Measurements from ENCODE around the gene CRABP1. TPM values are rescaled to one million over a fixed set of nuclear protein-coding genes. Genes with fewer than 3 reads are reported as not detected.

Gene CRABP1
- total RNA-seq: 12.8 and 28.2 TPM in 2 replicates
- 8.7 and 22.9 TPM in 2 replicates for polyA plus RNA-seq

DNA sequence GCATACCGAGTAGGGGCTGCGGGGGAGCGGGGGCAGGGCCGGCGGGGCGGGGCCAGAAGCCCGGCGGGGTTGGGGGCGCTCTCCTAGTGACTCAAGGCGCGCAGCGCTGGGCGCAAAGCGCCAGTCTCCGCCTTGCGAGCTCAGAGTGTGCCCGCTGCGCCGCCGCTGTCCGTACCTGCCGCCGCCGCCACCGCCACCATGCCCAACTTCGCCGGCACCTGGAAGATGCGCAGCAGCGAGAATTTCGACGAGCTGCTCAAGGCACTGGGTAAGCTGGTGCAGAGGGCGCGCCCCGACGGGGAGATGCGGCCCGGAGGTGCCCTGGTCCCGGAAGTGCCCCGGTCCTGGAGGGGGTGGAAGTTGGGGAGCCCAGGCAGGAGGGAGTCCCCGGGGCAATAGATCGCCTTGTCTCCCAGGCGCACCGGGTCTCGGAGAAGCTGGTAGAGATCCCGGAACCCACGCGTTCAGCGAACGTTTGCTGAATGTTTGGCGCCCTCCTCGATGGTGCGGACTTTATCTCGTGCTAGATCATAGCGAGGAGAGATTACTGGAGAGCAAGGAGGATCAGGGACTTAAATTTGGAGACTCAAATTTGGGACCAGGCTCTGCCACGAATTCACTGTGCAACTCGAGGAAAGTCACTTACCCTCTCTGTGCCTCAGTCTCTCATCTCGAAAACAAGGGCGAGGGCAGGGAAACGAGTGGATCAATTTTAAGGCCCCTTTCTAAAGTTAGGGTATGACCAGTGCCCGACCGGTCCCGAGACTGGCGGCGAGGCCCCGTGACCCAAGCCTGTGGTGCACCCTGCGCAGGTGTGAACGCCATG lies at the start of gene CRABP1:
Gene CRABP1 (plus strand): TSS at position 123 of the 826 bp plus-strand sequence. CDS start 76 bp downstream, at position 199.
- peak in 1 of 2 donors; percentile 59 for DNase-seq (ENCODE audit: low read depth in 1 of 2, low spot score in 1 of 2)
- no peak within 1 kb of the TSS for H3K27ac ChIP-seq
- H3K36me3 ChIP-seq: no peaks in the 10 kb centered on the region
- peaks cover 7% of the 10 kb centered on the region for H3K4me1 ChIP-seq (ENCODE audit: low read depth)
- H3K4me3 ChIP-seq: peak within 1 kb of the TSS; percentile 31
- peaks cover 61% of the 10 kb centered on the region for H3K27me3 ChIP-seq
- TF ChIP-seq, protein P1, sequence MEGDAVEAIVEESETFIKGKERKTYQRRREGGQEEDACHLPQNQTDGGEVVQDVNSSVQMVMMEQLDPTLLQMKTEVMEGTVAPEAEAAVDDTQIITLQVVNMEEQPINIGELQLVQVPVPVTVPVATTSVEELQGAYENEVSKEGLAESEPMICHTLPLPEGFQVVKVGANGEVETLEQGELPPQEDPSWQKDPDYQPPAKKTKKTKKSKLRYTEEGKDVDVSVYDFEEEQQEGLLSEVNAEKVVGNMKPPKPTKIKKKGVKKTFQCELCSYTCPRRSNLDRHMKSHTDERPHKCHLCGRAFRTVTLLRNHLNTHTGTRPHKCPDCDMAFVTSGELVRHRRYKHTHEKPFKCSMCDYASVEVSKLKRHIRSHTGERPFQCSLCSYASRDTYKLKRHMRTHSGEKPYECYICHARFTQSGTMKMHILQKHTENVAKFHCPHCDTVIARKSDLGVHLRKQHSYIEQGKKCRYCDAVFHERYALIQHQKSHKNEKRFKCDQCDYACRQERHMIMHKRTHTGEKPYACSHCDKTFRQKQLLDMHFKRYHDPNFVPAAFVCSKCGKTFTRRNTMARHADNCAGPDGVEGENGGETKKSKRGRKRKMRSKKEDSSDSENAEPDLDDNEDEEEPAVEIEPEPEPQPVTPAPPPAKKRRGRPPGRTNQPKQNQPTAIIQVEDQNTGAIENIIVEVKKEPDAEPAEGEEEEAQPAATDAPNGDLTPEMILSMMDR (IDR thresholded peaks at IDR 0.05; ENCODE audit: low read depth, low read length): no peak
- H3K9me3 ChIP-seq (ENCODE audit: low read depth): no peaks in the 10 kb centered on the region

DNA sequence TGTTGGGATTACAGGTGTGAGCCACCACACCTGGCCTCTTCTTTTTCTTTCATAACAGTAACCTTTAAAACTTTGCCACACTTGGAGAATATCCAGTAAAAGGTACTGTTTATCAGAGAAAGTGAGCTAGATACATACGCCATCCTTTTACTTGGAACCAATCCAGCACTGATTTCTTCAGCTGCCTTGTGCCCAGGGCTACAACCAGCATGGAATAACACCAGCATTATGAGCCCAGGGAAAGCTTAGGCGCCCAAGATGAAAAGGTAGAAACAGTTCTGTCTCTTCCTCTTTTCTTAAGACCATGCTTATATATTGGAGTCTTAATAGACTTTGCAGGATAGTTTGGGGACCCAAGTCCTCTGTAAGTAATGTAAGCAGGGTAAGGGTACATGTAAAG lies 49.1 kb upstream of the CRABP1 start:
- no peaks in the 10 kb centered on the region for H3K27me3 ChIP-seq
- DNase-seq (ENCODE audit: low read depth in 1 of 2, low spot score in 1 of 2): no peak
- no peaks in the 10 kb centered on the region for H3K9me3 ChIP-seq (ENCODE audit: low read depth)
- no peak overlapping the region for H3K27ac ChIP-seq
- H3K4me3 ChIP-seq: no peak overlapping the region
- H3K36me3 ChIP-seq: peaks cover 29% of the 10 kb centered on the region
- TF ChIP-seq, protein P1 (IDR thresholded peaks at IDR 0.05; ENCODE audit: low read depth, low read length): no peak
- no peaks in the 10 kb centered on the region for H3K4me1 ChIP-seq (ENCODE audit: low read depth)

DNA sequence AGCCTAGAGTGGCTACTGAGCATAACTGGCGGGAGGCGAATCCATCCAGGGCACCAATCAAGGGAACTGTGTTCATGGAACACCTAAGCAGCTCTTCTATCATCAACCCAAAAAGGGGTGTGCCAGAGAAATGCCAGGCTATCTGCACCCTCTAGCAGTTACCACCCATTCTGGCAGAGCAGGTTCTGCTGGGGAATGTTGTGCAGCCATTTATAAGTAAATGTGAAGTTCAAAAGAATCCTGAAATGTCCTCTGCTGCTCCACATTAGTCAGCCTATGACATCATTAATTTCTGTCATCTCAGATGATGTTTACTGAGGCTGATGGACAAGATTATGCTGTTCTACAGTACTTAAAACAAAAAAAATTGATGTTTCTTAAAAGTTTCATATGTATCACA lies 48.5 kb upstream of the CRABP1 start:
- DNase-seq (ENCODE audit: low read depth in 1 of 2, low spot score in 1 of 2): no peak
- Histone ChIP-seq H3K36me3 (peaks cover 22% of the 10 kb centered on the region), H3K4me1 (ENCODE audit: low read depth) (no peaks in the 10 kb centered on the region)

DNA sequence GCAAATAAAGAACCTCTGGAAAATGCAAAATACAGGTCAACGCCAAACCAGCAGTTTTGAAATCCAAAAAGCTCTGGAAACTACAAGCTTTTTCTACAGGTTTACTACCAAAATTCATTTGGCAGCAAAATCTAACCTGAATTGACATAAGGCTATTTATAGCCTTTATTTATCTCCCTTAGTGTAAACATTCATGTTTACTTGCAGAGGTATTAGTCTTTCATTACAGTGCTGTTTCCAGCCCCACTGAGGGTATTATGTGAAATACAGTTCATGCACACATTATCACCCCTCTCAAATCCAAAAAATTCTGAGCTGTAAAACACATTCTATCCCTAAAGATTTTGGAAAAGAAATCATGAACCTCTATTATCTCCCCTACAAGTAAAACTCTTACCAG lies 47.9 kb upstream of the CRABP1 start:
- H3K27me3 ChIP-seq: no peaks in the 10 kb centered on the region
- TF ChIP-seq, protein P1 (IDR thresholded peaks at IDR 0.05; ENCODE audit: low read depth, low read length): no peak
- no peak for DNase-seq (ENCODE audit: low read depth in 1 of 2, low spot score in 1 of 2)
- peaks cover 22% of the 10 kb centered on the region for H3K36me3 ChIP-seq
- no peaks in the 10 kb centered on the region for H3K9me3 ChIP-seq (ENCODE audit: low read depth)
- H3K27ac ChIP-seq: no peak overlapping the region
- no peaks in the 10 kb centered on the region for H3K4me1 ChIP-seq (ENCODE audit: low read depth)
- H3K4me3 ChIP-seq: no peak overlapping the region

More for the DNA sequence above, 48.5 kb upstream of the CRABP1 start:
- Histone ChIP-seq H3K9me3 (ENCODE audit: low read depth) (no peaks in the 10 kb centered on the region), H3K27me3 (no peaks in the 10 kb centered on the region), H3K4me3 (no peak overlapping the region), H3K27ac (no peak overlapping the region)
- TF ChIP-seq, protein P1 (IDR thresholded peaks at IDR 0.05; ENCODE audit: low read depth, low read length): no peak

DNA sequence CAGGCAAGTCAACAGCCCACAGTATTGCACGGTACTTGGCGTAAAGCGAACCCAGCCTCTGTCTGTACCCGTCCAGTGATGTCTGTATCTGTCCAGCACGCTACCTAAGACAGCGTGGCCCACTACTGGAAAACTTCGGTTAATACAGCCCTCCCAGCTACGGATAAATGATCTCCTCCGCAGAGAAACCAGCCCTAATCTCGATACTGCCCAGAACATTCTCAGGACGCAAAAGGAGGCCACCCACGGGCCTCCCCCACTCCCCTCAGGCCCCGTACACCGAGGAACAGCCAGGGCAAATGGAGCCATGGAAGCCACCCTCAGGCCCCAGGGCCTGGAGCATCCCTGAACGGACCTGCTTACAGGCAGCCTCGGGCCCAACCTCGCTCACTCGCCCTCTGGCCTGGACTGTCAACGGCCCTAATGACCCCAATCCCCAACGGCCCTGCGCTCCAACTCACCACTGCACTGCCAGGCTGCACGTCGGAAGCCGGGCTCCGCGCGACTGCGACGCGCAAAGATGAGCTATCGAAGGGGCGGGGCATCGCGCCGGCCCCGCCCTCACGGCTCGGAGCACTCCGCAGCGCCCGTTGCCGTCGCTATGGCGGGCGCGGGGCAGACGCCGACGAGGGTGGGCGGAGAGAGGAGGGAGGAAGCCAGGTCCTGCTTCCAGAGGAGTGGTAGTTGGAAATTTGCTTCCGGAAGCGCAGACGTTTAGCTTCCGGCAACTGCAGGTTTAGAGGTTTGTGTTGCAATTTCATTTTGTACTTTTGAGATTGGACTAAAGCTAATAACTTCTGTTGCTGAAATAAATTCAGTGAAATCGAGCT lies 40.8 kb upstream of the CRABP1 start, which contains the start of gene SKIC8:
Gene SKIC8 (minus strand): TSS at position 509 of the 830 bp plus-strand sequence. CDS start 3,923 bp downstream, outside the sequence.
- no peaks in the 10 kb centered on the region for H3K9me3 ChIP-seq (ENCODE audit: low read depth)
- TF ChIP-seq, protein P1 (IDR thresholded peaks at IDR 0.05; ENCODE audit: low read depth, low read length): no peak
- H3K36me3 ChIP-seq: no peaks in the 10 kb centered on the region
- H3K4me3 ChIP-seq: peak within 1 kb of the TSS; percentile 86
- H3K27me3 ChIP-seq: peaks cover 26% of the 10 kb centered on the region
- peak within 1 kb of the TSS; percentile 78 for H3K27ac ChIP-seq
- H3K4me1 ChIP-seq (ENCODE audit: low read depth): peaks cover 7% of the 10 kb centered on the region
- peak; percentile 96 to 97 for DNase-seq (ENCODE audit: low read depth in 1 of 2, low spot score in 1 of 2)

Data from cardiac muscle cell (in vitro differentiated cells and primary cell).